Esophagus squamous epithelium (tissue), 4 donors: Measurements from ENCODE around the gene PPA1.

ENCODE experiments used
- POLR2A ChIP-seq, 4 donors: fragments of 450-650 bp; IDR thresholded peaks; one replicate each; pipeline ENCODE4 v1.6.1; 2017; ENCODE audit warnings: antibody characterized with exemption in 4 of 4, mild to moderate bottlenecking in 4 of 4, moderate library complexity in 3 of 4
- TF ChIP-seq, protein P1 (sequence below), 6 experiments: fragments of 450-650 bp in 4 of 6; fragments of 200-600 bp in 2 of 6; sonication (generic) in 2 of 6; IDR thresholded peaks; one replicate each; pipeline ENCODE4 v1.5.1; 2016 to 2019; ENCODE audit warnings: antibody characterized with exemption in 6 of 6, mild to moderate bottlenecking in 4 of 6, moderate library complexity in 4 of 6

DNA sequence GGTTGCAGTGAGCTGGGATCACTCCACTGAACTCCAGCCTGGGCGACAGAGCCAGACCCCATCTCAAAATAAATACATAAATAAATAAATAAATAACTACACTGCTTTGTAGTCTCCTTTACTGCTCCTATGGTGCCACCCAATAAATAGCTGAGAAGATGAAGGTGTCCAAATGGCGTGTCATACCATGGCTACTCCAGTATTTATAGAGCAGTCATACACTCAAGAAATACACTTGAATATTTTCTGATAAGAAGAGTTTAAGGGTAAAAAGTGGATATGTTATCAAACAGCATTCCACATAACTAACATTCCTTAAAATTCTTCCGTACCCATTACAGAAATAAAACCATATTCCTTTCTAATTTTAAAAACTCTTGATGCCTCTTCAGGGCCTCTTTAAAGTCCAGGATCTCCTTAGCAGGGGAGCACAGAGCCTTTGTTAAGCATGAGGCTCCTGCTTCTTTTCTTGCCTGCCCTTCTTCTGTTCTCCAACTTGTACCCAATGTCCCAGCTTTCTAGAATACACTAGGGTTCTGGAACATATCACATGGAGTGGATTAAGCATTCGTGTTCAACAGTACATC, 55.0 kb downstream of the PPA1 start:
- TF ChIP-seq, protein P1, sequence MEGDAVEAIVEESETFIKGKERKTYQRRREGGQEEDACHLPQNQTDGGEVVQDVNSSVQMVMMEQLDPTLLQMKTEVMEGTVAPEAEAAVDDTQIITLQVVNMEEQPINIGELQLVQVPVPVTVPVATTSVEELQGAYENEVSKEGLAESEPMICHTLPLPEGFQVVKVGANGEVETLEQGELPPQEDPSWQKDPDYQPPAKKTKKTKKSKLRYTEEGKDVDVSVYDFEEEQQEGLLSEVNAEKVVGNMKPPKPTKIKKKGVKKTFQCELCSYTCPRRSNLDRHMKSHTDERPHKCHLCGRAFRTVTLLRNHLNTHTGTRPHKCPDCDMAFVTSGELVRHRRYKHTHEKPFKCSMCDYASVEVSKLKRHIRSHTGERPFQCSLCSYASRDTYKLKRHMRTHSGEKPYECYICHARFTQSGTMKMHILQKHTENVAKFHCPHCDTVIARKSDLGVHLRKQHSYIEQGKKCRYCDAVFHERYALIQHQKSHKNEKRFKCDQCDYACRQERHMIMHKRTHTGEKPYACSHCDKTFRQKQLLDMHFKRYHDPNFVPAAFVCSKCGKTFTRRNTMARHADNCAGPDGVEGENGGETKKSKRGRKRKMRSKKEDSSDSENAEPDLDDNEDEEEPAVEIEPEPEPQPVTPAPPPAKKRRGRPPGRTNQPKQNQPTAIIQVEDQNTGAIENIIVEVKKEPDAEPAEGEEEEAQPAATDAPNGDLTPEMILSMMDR (IDR thresholded peaks at IDR 0.05) = no peak
- TF ChIP-seq POLR2A (IDR thresholded peaks at IDR 0.05) = no peak
